Brain microvascular endothelial cell (primary cell): ENCODE measurements around the gene LPCAT1.
"Not testable (repeated sequence)": the region's sequence is repeated elsewhere in the genome, so short reads cannot be mapped to it uniquely, and the experiment has no call there.

ENCODE experiments used
- DNase-seq: peaks from one replicate; pipeline ENCODE4 v3.0.0-alpha.2; 2020
- H3K27ac ChIP-seq: fragments of 250-450 bp; sonication (Bioruptor Pico); 2 replicates; pipeline ENCODE4 v1.5.1; 2020; ENCODE audit warnings: mild to moderate bottlenecking, moderate library complexity
- H3K27me3 ChIP-seq: fragments of 250-450 bp; sonication (Bioruptor Pico); replicated peaks from 2 replicates; pipeline ENCODE4 v1.5.1; 2020; ENCODE audit warnings: mild to moderate bottlenecking
- H3K36me3 ChIP-seq: fragments of 250-450 bp; sonication (Bioruptor Pico); replicated peaks from 2 replicates; pipeline ENCODE4 v1.5.1; 2020; ENCODE audit warnings: mild to moderate bottlenecking
- H3K4me3 ChIP-seq: 2 replicates; pipeline ENCODE4 v1.5.1; 2011; ENCODE audit warnings: low read depth, mild to moderate bottlenecking, control low read depth, low read length, moderate library complexity
- in situ Hi-C: cut with HindIII; loops from 2 replicates; pipeline ENCODE4 v1.10.0; 2017; ENCODE audit warnings: low sequenced_read_pairs, low pct_ligation_motif_present
- TF ChIP-seq, protein P1 (sequence below): IDR thresholded peaks from 2 replicates; pipeline ENCODE4 v1.5.1; 2011; ENCODE audit warnings: low read depth, mild to moderate bottlenecking, moderate library complexity, low read length, control low read depth, inconsistent platforms; ENCODE audit errors: missing control alignments

The LPCAT1 gene

DNA sequence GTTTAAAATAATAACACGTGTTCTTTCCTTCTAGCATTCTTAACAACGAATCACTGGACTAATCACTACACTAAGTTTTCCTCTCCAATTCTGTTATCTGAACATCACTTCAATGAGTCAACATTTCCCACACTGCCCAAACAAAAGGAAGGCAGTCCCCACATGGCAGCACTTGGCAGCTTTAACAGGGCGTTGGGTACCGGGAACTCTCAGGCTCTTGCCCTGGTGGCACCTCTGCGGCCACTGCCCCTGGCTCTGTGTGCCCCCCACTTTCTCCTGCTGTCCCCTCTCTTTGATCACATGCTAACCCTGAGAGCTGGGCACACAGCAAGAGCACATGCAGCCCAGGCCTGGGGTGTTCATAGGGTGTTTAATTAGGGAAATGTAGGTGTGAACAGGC is 94.3 kb downstream of the LPCAT1 start:
- DNase-seq: no peak
- H3K27ac ChIP-seq: no peak overlapping the region
- no peaks in the 10 kb centered on the region for H3K27me3 ChIP-seq
- TF ChIP-seq, protein P1, sequence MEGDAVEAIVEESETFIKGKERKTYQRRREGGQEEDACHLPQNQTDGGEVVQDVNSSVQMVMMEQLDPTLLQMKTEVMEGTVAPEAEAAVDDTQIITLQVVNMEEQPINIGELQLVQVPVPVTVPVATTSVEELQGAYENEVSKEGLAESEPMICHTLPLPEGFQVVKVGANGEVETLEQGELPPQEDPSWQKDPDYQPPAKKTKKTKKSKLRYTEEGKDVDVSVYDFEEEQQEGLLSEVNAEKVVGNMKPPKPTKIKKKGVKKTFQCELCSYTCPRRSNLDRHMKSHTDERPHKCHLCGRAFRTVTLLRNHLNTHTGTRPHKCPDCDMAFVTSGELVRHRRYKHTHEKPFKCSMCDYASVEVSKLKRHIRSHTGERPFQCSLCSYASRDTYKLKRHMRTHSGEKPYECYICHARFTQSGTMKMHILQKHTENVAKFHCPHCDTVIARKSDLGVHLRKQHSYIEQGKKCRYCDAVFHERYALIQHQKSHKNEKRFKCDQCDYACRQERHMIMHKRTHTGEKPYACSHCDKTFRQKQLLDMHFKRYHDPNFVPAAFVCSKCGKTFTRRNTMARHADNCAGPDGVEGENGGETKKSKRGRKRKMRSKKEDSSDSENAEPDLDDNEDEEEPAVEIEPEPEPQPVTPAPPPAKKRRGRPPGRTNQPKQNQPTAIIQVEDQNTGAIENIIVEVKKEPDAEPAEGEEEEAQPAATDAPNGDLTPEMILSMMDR: no peak
- in situ Hi-C loops: no loop called here
- H3K36me3 ChIP-seq: no peaks in the 10 kb centered on the region
- H3K4me3 ChIP-seq: no peak overlapping the region

DNA sequence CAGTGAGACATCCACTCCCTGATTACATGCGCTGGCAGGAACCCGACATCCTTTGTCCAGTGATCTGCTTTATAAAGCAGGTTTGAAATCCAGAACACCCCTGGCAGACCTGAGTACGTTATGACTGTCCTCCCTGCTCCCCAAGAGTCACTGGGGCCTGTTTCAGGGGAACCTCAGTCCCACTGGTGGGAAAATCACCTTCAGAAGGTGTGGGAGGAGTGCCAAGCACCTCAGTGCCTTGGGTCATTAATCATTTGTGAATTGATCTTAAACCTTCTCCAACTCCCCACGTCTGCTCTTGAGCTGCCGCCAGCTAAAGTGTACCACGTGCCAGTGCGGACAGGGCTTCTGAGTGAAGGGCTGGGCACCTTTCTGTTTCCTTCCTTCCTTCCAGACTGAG is 94.7 kb downstream of the LPCAT1 start:
- no peak overlapping the region for H3K4me3 ChIP-seq
- TF ChIP-seq, protein P1: no peak
- no peak for DNase-seq
- H3K36me3 ChIP-seq: no peaks in the 10 kb centered on the region
- H3K27me3 ChIP-seq: no peaks in the 10 kb centered on the region
- in situ Hi-C loops: no loop called here
- H3K27ac ChIP-seq: no peak overlapping the region

DNA sequence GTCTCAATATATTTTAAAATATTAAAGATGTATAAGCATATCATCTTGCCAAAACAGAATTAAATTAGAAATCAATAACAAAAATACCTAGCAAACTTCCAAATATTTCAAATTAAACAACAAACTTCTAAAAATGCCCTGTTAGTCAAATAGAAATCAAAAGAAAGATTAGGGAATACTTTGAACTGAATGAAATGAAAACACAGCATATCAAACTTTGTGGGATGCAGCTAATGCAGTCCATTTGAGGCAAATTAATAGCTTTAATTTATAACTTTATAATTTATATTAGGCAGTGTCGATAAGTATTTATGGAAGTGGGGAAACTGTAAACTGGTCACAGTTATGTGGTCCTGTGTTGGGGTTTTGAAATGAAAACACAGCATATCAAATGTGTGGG is 95.7 kb downstream of the LPCAT1 start:
- TF ChIP-seq, protein P1: no peak
- Histone ChIP-seq H3K4me3 (no peak overlapping the region), H3K36me3 (no peaks in the 10 kb centered on the region), H3K27me3 (no peaks in the 10 kb centered on the region), H3K27ac (no peak overlapping the region)
- in situ Hi-C loops: no loop called here
- no peak for DNase-seq

DNA sequence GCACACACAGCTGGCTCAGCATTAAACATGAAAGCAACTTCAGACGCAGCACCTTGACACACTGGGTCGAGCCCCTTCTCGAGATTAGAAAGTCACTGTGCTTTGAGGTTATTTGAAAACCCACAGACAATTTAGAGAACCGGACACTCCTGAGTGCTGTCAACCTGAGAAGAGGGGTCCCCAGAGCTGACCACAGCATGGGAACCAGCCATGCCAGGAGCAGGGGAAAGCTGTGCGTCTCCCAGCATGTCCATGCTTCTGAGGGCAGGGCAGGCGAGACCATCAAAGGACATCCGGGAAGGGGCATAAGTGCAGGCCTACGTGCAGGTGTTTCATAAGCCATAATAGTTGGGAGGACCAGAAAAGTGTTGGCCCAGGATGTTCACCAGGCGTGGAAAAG is 99.0 kb downstream of the LPCAT1 start:
- TF ChIP-seq, protein P1: no peak
- in situ Hi-C loops: no loop called here
- Histone ChIP-seq H3K27ac (no peak overlapping the region), H3K4me3 (no peak overlapping the region), H3K27me3 (no peaks in the 10 kb centered on the region), H3K36me3 (no peaks in the 10 kb centered on the region)
- no peak for DNase-seq

DNA sequence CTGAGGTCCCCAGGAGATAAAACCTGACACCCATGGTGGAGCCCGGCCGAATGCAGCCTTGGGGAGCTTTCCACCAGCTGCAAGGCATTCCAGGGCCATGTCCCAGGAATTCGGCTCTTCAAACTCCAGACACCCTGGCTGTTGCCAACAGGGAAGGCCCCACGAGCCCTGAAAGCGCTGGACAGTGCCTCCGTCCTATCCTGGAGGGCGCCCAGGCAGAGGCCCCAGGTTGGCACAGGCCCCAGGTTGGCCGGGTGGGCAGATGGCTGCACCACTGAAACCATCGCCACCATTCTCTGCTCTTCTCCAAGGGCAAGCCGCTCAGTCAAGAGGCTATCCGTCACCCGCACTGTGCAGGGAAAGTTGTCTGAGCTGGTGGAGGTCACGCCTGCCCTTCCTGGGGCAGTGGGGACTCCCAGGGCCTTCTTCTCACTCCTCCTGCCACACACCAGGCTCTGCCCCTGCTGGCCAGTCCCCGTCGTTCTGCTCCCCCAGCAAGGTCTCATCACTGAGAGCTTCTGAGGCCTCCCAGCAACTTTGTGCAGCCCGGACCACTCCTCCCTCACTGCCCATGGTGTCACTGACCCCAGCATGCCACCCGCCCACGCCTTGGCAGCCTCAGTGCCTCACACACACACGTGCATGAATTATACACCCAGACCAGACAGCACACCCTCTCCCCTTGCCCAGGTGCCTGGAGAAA is 99.7 kb downstream of the LPCAT1 start:
- no peaks in the 10 kb centered on the region for H3K36me3 ChIP-seq
- in situ Hi-C loops: no loop called here
- no peak overlapping the region for H3K4me3 ChIP-seq
- no peak overlapping the region for H3K27ac ChIP-seq
- DNase-seq: no peak
- TF ChIP-seq, protein P1: no peak
- no peaks in the 10 kb centered on the region for H3K27me3 ChIP-seq

DNA sequence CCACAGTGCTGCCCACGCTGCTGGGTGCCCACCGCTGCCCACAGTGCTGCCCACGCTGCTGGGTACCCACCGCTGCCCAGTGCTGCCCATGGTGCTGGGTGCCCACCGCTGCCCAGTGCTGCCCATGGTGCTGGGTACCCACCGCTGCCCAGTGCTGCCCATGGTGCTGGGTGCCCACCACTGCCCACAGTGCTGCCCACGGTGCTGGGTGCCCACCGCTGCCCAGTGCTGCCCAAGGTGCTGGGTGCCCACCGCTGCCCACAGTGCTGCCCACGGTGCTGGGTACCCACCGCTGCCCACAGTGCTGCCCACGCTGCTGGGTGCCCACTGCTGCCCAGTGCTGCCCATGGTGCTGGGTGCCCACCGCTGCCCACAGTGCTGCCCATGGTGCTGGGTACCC is 101.2 kb downstream of the LPCAT1 start:
- DNase-seq, H3K27me3 ChIP-seq, H3K36me3 ChIP-seq, H3K4me3 ChIP-seq, H3K27ac ChIP-seq, in situ Hi-C loops: not testable (repeated sequence)
